K562 (cell line): ENCODE data around the gene SYF2. TPM values are rescaled to one million over a fixed set of nuclear protein-coding genes. Genes with fewer than 3 reads are reported as not detected.

Experiments
- ATAC-seq: fragments of 200-7000 bp; cut with Tn5 transposase; 3 replicates; pipeline ENCODE4 v1.9.1; 2020; ENCODE audit warnings: moderate library complexity
- BruUV-seq: library from RNA; stranded (reverse); fragments of 400-500 nt; replicated peaks from 2 replicates; lab custom pipeline; 2021; lab: Mats Ljungman, UMichigan
- CTCF ChIA-PET: fragments of 300-600 bp; formaldehyde crosslinking; extraction: SDS; loops from one replicate; lab custom pipeline; 2021; ENCODE audit warnings: low intra/inter-chr PET ratio; lab: Yijun Ruan, JAX
- POLR2A ChIA-PET: fragments of 300-600, 350-650 bp; sonication (Branson Sonifier 250); formaldehyde crosslinking; extraction: SDS; loops from one replicate; lab custom pipeline; 2021; ENCODE audit warnings: antibody characterized with exemption, inconsistent platforms; lab: Yijun Ruan, JAX
- DNase-seq, 4 experiments: peaks; one replicate each; pipeline versions ENCODE4 v3.0.0 to v3.0.0-alpha.2; 2011 to 2018; ENCODE audit warnings: low spot score in 3 of 4, mixed read lengths in 3 of 4; ENCODE audit errors: extremely low read depth in 1 of 4
- FAIRE-seq: peaks from 2 replicates; lab custom pipeline; 2011; peaks lifted over from hg19 to GRCh38; lab: Jason Lieb, UNC
- H2AFZ ChIP-seq: 2 replicates; pipeline ENCODE4 v1.6.0; 2011; ENCODE audit warnings: low read depth, low read length, control low read depth, inconsistent platforms
- H3K27ac ChIP-seq: fragments of 200-600 bp; 3 replicates; pipeline ENCODE4 v1.8.0; 2011; ENCODE audit warnings: low read depth, mild to moderate bottlenecking, control low read depth, inconsistent platforms, low read length, moderate library complexity, mixed read lengths; ENCODE audit errors: extremely low read depth
- H3K27me3 ChIP-seq, 2 experiments: fragments of 300-600 bp in 1 of 2; 2 replicates in 1 of 2; 3 replicates in 1 of 2; pipeline versions ENCODE4 v1.6.0 to v1.8.0; 2011; ENCODE audit warnings: inconsistent platforms in 2 of 2, low read length in 2 of 2, mild to moderate bottlenecking in 1 of 2, mixed read lengths in 1 of 2, moderate library complexity in 1 of 2; ENCODE audit not compliant: control insufficient read depth in 2 of 2, insufficient read depth in 2 of 2
- H3K36me3 ChIP-seq: fragments of 300-600 bp; 3 replicates; pipeline ENCODE4 v1.8.0; 2011; ENCODE audit warnings: mild to moderate bottlenecking, low read length, inconsistent platforms; ENCODE audit not compliant: control insufficient read depth, insufficient read depth
- H3K4me1 ChIP-seq, 2 experiments: fragments of 200-600 bp in 1 of 2; replicated peaks in 1 of 2; 2 replicates in 1 of 2; 3 replicates in 1 of 2; pipeline versions ENCODE4 v1.5.1 to v1.8.0; 2011; ENCODE audit warnings: inconsistent platforms in 2 of 2, low read length in 2 of 2, mild to moderate bottlenecking in 1 of 2, mixed read lengths in 1 of 2, moderate library complexity in 1 of 2; ENCODE audit not compliant: control insufficient read depth in 2 of 2, insufficient read depth in 2 of 2
- H3K4me2 ChIP-seq: 2 replicates; pipeline ENCODE4 v1.6.1; 2011; ENCODE audit warnings: low read length, control low read depth, inconsistent platforms, mixed read lengths; ENCODE audit not compliant: insufficient read depth
- H3K4me3 ChIP-seq: fragments of 200-600 bp; sonication (generic), shearing (Covaris generic); 2 replicates; pipeline ENCODE4 v1.5.1; 2016; ENCODE audit warnings: control low read depth, inconsistent platforms
- H3K79me2 ChIP-seq: fragments of 200-600 bp; 3 replicates; pipeline ENCODE4 v1.8.0; 2011; ENCODE audit warnings: low read length, inconsistent platforms; ENCODE audit not compliant: control insufficient read depth, insufficient read depth
- H3K9ac ChIP-seq, 2 experiments: 2 replicates each; pipeline versions ENCODE4 v1.6.0 to v1.6.1; 2011; ENCODE audit warnings: low read depth in 2 of 2, low read length in 2 of 2, control low read depth in 1 of 2, inconsistent platforms in 1 of 2, mild to moderate bottlenecking in 1 of 2, mixed read lengths in 1 of 2; ENCODE audit not compliant: insufficient read depth in 1 of 2
- H3K9me1 ChIP-seq: one replicate; pipeline ENCODE4 v1.6.0; 2011; ENCODE audit warnings: inconsistent platforms, mild to moderate bottlenecking, low read length, moderate library complexity; ENCODE audit not compliant: control insufficient read depth, insufficient read depth
- H3K9me3 ChIP-seq: replicated peaks from 2 replicates; pipeline ENCODE4 v1.5.1; 2011; ENCODE audit warnings: low read depth, low read length, inconsistent platforms; ENCODE audit not compliant: control insufficient read depth, insufficient read depth
- H4K20me1 ChIP-seq: replicated peaks from 2 replicates; pipeline ENCODE4 v1.6.1; 2011; ENCODE audit warnings: low read length, inconsistent platforms, mixed read lengths; ENCODE audit not compliant: control insufficient read depth, insufficient read depth
- EP400 ChIP-seq: fragments of 450-650 bp; IDR thresholded peaks from 2 replicates; pipeline ENCODE4 v1.6.1; 2017; ENCODE audit warnings: antibody characterized with exemption, mild to moderate bottlenecking, moderate library complexity
- ERF ChIP-seq: fragments of 450-650 bp; formaldehyde crosslinking; IDR thresholded peaks from 2 replicates; pipeline ENCODE4 v1.4.0; 2020; ENCODE audit warnings: mild to moderate bottlenecking, mixed read lengths
- GTF2B ChIP-seq: IDR thresholded peaks from 2 replicates; pipeline ENCODE4 v1.6.1; 2011; ENCODE audit not compliant: insufficient read length; ENCODE audit errors: extremely low read depth
- MTA3 ChIP-seq: fragments of 450-650 bp; formaldehyde crosslinking; IDR thresholded peaks from 2 replicates; pipeline ENCODE4 v1.6.1; 2017; ENCODE audit warnings: mild to moderate bottlenecking, borderline replicate concordance
- NFATC3 ChIP-seq: fragments of 450-650 bp; IDR thresholded peaks from 2 replicates; pipeline ENCODE4 v1.6.1; 2017; ENCODE audit warnings: mild to moderate bottlenecking
- NFYB ChIP-seq: IDR thresholded peaks from 2 replicates; pipeline ENCODE4 v1.6.1; 2011; ENCODE audit warnings: mild to moderate bottlenecking, moderate library complexity; ENCODE audit not compliant: insufficient read length; ENCODE audit errors: extremely low read depth
- NR1H2 ChIP-seq: sonication (generic); formaldehyde crosslinking; IDR thresholded peaks from 2 replicates; pipeline ENCODE4 v1.4.0; 2020; ENCODE audit warnings: mild to moderate bottlenecking, missing genetic modification reagents
- SAFB ChIP-seq: fragments of 200-400 bp; formaldehyde crosslinking; IDR thresholded peaks from 2 replicates; pipeline ENCODE4 v1.6.1; 2017; ENCODE audit warnings: low read depth, low read length, borderline replicate concordance
- SMARCA4 ChIP-seq: fragments of 450-650 bp; IDR thresholded peaks from 2 replicates; pipeline ENCODE4 v1.6.1; 2016
- ZKSCAN1 ChIP-seq: fragments of 150-350 bp; IDR thresholded peaks from 2 replicates; pipeline ENCODE4 v1.6.1; 2016; ENCODE audit warnings: low read depth, low read length
- ZNF274 ChIP-seq: IDR thresholded peaks from 2 replicates; pipeline ENCODE4 v1.6.1; 2011; ENCODE audit warnings: low read depth, mild to moderate bottlenecking, low read length, moderate library complexity, borderline replicate concordance
- ZNF280B ChIP-seq: fragments of 250-450 bp; sonication (Bioruptor Pico); IDR thresholded peaks from 2 replicates; pipeline ENCODE4 v1.5.1; 2021; ENCODE audit warnings: mild to moderate bottlenecking
- ZNF408 ChIP-seq: fragments of 250-450 bp; sonication (Bioruptor Pico); IDR thresholded peaks from 2 replicates; pipeline ENCODE4 v1.4.0; 2020; ENCODE audit warnings: low read depth, mild to moderate bottlenecking, moderate library complexity
- ZNF57 ChIP-seq: fragments of 450-650 bp; formaldehyde crosslinking; IDR thresholded peaks from 2 replicates; pipeline ENCODE4 v1.4.0; 2020; ENCODE audit warnings: mild to moderate bottlenecking, moderate library complexity
- ZNF696 ChIP-seq: fragments of 250-450 bp; sonication (Bioruptor Pico); conservative IDR thresholded peaks from 2 replicates; pipeline ENCODE4 v1.4.0; 2020; ENCODE audit warnings: mild to moderate bottlenecking, moderate library complexity
- ZNF699 ChIP-seq: fragments of 250-450 bp; sonication (Bioruptor Pico); IDR thresholded peaks from 2 replicates; pipeline ENCODE4 v1.8.0; 2021; ENCODE audit warnings: mild to moderate bottlenecking, moderate library complexity; ENCODE audit not compliant: insufficient replicate concordance
- WGBS: fragments of 100-300 bp; shearing (Covaris generic); methylation state at CpG from one replicate; pipeline ENCODE4 v1.1.6; 2016; ENCODE audit warnings: low coverage, mixed read lengths; ENCODE audit not compliant: insufficient coverage; ENCODE audit errors: missing lambda C conversion rate; 5-methylcytosine and 5-hydroxymethylcytosine counted together
- in situ Hi-C: fragments of 300-500 bp; cut with MboI; formaldehyde crosslinking; loops from 4 replicates; pipeline ENCODE4 v1.15.0; 2018; ENCODE audit warnings: inconsistent platforms, mixed read lengths
- intact Hi-C: fragments of 100-400 bp; cut with micrococcal nuclease; formaldehyde crosslinking; loops from 2 replicates; pipeline ENCODE4 v1.14.2; 2022
- polyA plus RNA-seq, 8 experiments: library from polyadenylated mRNA; depleted of rRNA in 4 of 8; stranded (reverse) in 5 of 8; unstranded in 3 of 8; fragments of >200 nt; fragmentation: Nextera tagmentation in 2 of 8; fragmentation: Illumina TruSeq in 1 of 8; extraction: Ambion mirVana in 2 of 8; extraction: Trizol in 1 of 8; gene quantifications; 2 replicates each; pipeline versions ENCODE4 v1.2.1 to v1.2.3, GENCODE V29; 2011 to 2014; ENCODE audit warnings: inconsistent platforms in 1 of 8, missing spikeins in 1 of 8
- total RNA-seq, 7 experiments: library from RNA; depleted of rRNA in 6 of 7; stranded (reverse); fragments of >200 nt in 6 of 7; fragmentation: Illumina TruSeq in 2 of 7; extraction: Trizol in 2 of 7; gene quantifications; 2 replicates each; pipeline versions ENCODE4 v1.2.1 to v1.2.3, GENCODE V29; 2011 to 2021; ENCODE audit warnings: low replicate concordance in 1 of 7
- TF ChIP-seq, protein P1 (sequence below): fragments of 450-650 bp; IDR thresholded peaks from 2 replicates; pipeline ENCODE4 v1.7.0; 2016; ENCODE audit warnings: borderline replicate concordance

Gene SYF2
- total and polyA plus RNA-seq, 9 of the 15 experiments (the other 6 are each of a cell fraction or from before 2014, with no cell fraction given), result 20.9 to 69.0 (median 43.2) TPM

- in situ Hi-C loops, result no loop called here
- intact Hi-C loops, result loop anchor here (10.0 kb wide), 1 partner anchor 147 kb away; no protein-coding TSS in a partner anchor
- Histone ChIP-seq H3K9me3 (no peaks in the 10 kb centered on the region), H3K9ac (peak overlapping the region; percentile 93 to 99), H3K4me3 (peak overlapping the region; percentile 69), H3K79me2 (peaks cover 43% of the 10 kb centered on the region), H3K4me2 (peak overlapping the region; percentile 98), H3K36me3 (peaks cover 38% of the 10 kb centered on the region), H4K20me1 (peaks cover 27% of the 10 kb centered on the region), H2AFZ (peak overlapping the region; percentile 89), H3K9me1 (no peaks in the 10 kb centered on the region), H3K27me3 (no peaks in the 10 kb centered on the region), H3K4me1 (peaks cover 21 to 29% of the 10 kb centered on the region in 2 experiments), H3K27ac (peak overlapping the region; percentile 93)
- ChIA-PET POLR2A (interaction anchor here (0.6 to 7.9 kb wide), 21 partner anchors 8 to 560 kb away, joined by 3 to 107 read pairs (median 4); partner anchors contain the start of genes MACO1 and SYF2), CTCF (interaction anchor here (0.6 kb wide), 1 partner anchor 207 kb away, joined by 3 read pairs; no protein-coding TSS in a partner anchor)
- peak; percentile 35 for FAIRE-seq
- 29% methylated on average over 26 of the region's 30 CpGs for WGBS
- BruUV-seq, result TSS peak; percentile 86
- no peak for DNase-seq
- no peak for ATAC-seq
- TF ChIP-seq MTA3, result peak; percentile 19; the same call in 1 of the 2 replicates
- no peak for TF ChIP-seq NFATC3
- no peak for TF ChIP-seq ZNF57 (CRISPR knock-in tag)
- TF ChIP-seq, protein P1, sequence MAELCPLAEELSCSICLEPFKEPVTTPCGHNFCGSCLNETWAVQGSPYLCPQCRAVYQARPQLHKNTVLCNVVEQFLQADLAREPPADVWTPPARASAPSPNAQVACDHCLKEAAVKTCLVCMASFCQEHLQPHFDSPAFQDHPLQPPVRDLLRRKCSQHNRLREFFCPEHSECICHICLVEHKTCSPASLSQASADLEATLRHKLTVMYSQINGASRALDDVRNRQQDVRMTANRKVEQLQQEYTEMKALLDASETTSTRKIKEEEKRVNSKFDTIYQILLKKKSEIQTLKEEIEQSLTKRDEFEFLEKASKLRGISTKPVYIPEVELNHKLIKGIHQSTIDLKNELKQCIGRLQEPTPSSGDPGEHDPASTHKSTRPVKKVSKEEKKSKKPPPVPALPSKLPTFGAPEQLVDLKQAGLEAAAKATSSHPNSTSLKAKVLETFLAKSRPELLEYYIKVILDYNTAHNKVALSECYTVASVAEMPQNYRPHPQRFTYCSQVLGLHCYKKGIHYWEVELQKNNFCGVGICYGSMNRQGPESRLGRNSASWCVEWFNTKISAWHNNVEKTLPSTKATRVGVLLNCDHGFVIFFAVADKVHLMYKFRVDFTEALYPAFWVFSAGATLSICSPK, result no peak
- no peak for TF ChIP-seq EP400
- TF ChIP-seq SMARCA4, result no peak; the same call in 1 of the 2 replicates
- TF ChIP-seq ERF (CRISPR knock-in tag), result peak; percentile 61; the same call in 1 of the 2 replicates
- no peak for TF ChIP-seq GTF2B
- no peak for TF ChIP-seq ZNF699
- no peak for TF ChIP-seq NFYB
- TF ChIP-seq ZNF274, result no peak
- no peak for TF ChIP-seq SAFB
- TF ChIP-seq NR1H2, result no peak
- TF ChIP-seq ZNF696 (CRISPR knock-in tag), result no peak
- TF ChIP-seq ZNF280B (CRISPR knock-in tag), result no peak
- no peak for TF ChIP-seq ZNF408 (CRISPR knock-in tag)
- no peak for TF ChIP-seq ZKSCAN1
These were observed 15.8 kb upstream of the SYF2 start for GRCh38 chr1:25247829-25248754.
